ENCODE results near the gene SLC38A6. TPM values are rescaled to one million over a fixed set of nuclear protein-coding genes. Genes with fewer than 3 reads are reported as not detected.

SLC38A6 gene
- total and polyA plus RNA-seq, 9 of the 15 experiments (the other 6 are each of a cell fraction or from before 2014, with no cell fraction given): 9.8 to 40.3 (median 17.6) TPM

DNA sequence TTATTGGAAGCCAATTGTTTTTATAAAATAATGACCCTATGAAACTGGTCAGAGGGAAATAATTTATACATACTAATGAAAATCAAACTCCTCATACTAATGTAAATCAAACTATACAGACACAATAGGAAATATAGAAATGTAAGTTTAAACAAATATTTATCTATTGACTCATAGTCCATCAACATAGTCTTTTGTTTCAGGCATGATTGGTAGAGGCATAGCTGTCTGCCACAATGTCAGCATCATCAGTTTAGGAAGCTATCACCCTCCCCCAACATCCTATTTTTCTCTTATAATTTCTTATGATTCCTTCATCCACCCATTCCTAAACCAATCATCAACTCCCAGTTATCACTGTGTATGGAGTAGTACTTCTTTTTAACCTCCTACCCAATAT, 117.7 kb downstream of the SLC38A6 start:
- in situ Hi-C loops (cut with MboI): no loop called here
- BruUV-seq (replicated peaks): no TSS peak
- POLR2A ChIA-PET: no interaction called here
- TF ChIP-seq ZNF583 (CRISPR knock-in tag; IDR thresholded peaks at IDR 0.05) (no peak), GABPA (tag; conservative IDR thresholded peaks at IDR 0.05; ENCODE audit: low read depth) (no peak), RFX5 (IDR thresholded peaks at IDR 0.05; ENCODE audit: low read depth, low read length) (no peak), ZZZ3 (IDR thresholded peaks at IDR 0.05) (no peak), NCOA2 (IDR thresholded peaks at IDR 0.05; ENCODE audit: partially characterized antibody in 2 of 2) (no peak), GATA2 (CRISPR knock-in tag; IDR thresholded peaks at IDR 0.05) (no peak), RBBP5 (IDR thresholded peaks at IDR 0.05; ENCODE audit: borderline replicate concordance, insufficient read depth, low read length, poor library complexity, severe bottlenecking) (no peak)
- TF ChIP-seq, protein P1, sequence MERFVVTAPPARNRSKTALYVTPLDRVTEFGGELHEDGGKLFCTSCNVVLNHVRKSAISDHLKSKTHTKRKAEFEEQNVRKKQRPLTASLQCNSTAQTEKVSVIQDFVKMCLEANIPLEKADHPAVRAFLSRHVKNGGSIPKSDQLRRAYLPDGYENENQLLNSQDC (CRISPR knock-in tag; IDR thresholded peaks at IDR 0.05): no peak
- TF ChIP-seq, protein P2, sequence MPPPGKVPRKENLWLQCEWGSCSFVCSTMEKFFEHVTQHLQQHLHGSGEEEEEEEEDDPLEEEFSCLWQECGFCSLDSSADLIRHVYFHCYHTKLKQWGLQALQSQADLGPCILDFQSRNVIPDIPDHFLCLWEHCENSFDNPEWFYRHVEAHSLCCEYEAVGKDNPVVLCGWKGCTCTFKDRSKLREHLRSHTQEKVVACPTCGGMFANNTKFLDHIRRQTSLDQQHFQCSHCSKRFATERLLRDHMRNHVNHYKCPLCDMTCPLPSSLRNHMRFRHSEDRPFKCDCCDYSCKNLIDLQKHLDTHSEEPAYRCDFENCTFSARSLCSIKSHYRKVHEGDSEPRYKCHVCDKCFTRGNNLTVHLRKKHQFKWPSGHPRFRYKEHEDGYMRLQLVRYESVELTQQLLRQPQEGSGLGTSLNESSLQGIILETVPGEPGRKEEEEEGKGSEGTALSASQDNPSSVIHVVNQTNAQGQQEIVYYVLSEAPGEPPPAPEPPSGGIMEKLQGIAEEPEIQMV (tag; conservative IDR thresholded peaks at IDR 0.05; ENCODE audit: low read depth): no peak
- TF ChIP-seq, protein P3, sequence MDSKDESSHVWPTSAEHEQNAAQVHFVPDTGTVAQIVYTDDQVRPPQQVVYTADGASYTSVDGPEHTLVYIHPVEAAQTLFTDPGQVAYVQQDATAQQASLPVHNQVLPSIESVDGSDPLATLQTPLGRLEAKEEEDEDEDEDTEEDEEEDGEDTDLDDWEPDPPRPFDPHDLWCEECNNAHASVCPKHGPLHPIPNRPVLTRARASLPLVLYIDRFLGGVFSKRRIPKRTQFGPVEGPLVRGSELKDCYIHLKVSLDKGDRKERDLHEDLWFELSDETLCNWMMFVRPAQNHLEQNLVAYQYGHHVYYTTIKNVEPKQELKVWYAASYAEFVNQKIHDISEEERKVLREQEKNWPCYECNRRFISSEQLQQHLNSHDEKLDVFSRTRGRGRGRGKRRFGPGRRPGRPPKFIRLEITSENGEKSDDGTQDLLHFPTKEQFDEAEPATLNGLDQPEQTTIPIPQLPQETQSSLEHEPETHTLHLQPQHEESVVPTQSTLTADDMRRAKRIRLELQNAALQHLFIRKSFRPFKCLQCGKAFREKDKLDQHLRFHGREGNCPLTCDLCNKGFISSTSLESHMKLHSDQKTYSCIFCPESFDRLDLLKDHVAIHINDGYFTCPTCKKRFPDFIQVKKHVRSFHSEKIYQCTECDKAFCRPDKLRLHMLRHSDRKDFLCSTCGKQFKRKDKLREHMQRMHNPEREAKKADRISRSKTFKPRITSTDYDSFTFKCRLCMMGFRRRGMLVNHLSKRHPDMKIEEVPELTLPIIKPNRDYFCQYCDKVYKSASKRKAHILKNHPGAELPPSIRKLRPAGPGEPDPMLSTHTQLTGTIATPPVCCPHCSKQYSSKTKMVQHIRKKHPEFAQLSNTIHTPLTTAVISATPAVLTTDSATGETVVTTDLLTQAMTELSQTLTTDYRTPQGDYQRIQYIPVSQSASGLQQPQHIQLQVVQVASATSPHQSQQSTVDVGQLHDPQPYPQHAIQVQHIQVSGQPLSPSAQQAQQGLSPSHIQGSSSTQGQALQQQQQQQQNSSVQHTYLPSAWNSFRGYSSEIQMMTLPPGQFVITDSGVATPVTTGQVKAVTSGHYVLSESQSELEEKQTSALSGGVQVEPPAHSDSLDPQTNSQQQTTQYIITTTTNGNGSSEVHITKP (IDR thresholded peaks at IDR 0.05; ENCODE audit: partially characterized antibody): no peak
- H3K9me1 ChIP-seq (ENCODE audit: control insufficient read depth, insufficient read depth, low read length): no peaks in the 10 kb centered on the region
- H3K27ac ChIP-seq (ENCODE audit: extremely low read depth, low read depth, low read length): no peak overlapping the region
- CTCF ChIA-PET (ENCODE audit: low intra/inter-chr PET ratio): no interaction called here
- intact Hi-C loops (cut with micrococcal nuclease): no loop called here
- no peaks in the 10 kb centered on the region for H3K27me3 ChIP-seq (ENCODE audit: control insufficient read depth in 2 of 2, insufficient read depth in 2 of 2, low read length in 2 of 2)
- DNase-seq (ENCODE audit: extremely low read depth in 1 of 4, low spot score in 3 of 4) (no peak), FAIRE-seq (no peak), ATAC-seq (no peak)
- H3K4me1 ChIP-seq (replicated peaks in 1 of 2; ENCODE audit: control insufficient read depth in 2 of 2, insufficient read depth in 2 of 2, low read length in 2 of 2): peaks cover 9 to 23% of the 10 kb centered on the region in 2 experiments; a peak in 4 of 5 replicates
- no peak overlapping the region for H3K4me2 ChIP-seq (ENCODE audit: insufficient read depth, low read length)
- H3K9ac ChIP-seq (ENCODE audit: insufficient read depth in 1 of 2, low read depth in 2 of 2, low read length in 2 of 2): no peak overlapping the region
- no peaks in the 10 kb centered on the region for H3K9me3 ChIP-seq (replicated peaks; ENCODE audit: control insufficient read depth, insufficient read depth, low read depth, low read length)
- H3K36me3 ChIP-seq (ENCODE audit: control insufficient read depth, insufficient read depth, low read length): no peaks in the 10 kb centered on the region; the same call in 2 of the 3 replicates
- no peak overlapping the region for H2AFZ ChIP-seq (ENCODE audit: low read depth, low read length)
- H3K79me2 ChIP-seq (ENCODE audit: control insufficient read depth, insufficient read depth, low read length): no peaks in the 10 kb centered on the region
- no peaks in the 10 kb centered on the region for H4K20me1 ChIP-seq (replicated peaks; ENCODE audit: control insufficient read depth, insufficient read depth, low read length)
- no peak overlapping the region for H3K4me3 ChIP-seq

Data from K562 (cell line).